ENCODE data around the gene DSP.

Gene DSP

DNA sequence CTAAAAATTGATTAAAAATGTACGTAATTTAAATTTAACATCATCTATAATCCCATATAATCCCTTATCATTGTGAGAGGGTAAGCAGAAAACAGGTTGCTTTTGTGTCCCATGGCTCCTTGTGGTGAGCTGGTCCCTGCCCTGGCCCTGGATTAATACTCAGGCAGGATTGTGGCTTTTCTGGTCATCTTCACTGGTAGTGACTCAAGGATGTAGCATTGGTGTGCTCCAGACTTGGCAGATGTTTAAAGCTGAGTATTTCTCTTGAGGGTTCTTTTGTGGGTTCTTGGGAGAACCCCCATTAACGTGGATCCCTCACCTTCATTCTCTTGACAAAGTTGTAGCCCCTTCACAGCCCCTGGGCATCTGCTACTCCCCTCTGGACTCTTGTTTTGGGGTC lies 87.8 kb downstream of the DSP start:
- no peak overlapping the region for H3K27ac ChIP-seq (ENCODE audit: low read length)
- H3K36me3 ChIP-seq (ENCODE audit: control insufficient read depth in 2 of 2, insufficient read depth in 2 of 2, low read length in 2 of 2): no peaks in the 10 kb centered on the region
- H3K4me3 ChIP-seq (ENCODE audit: low read length in 2 of 2): no peak overlapping the region
- no peaks in the 10 kb centered on the region for H3K4me1 ChIP-seq (ENCODE audit: control insufficient read depth, insufficient read depth, low read length)
- no peaks in the 10 kb centered on the region for H3K27me3 ChIP-seq (ENCODE audit: control insufficient read depth in 1 of 2, insufficient read depth in 2 of 2, low read length in 2 of 2)
- H3K9me3 ChIP-seq (ENCODE audit: control insufficient read depth in 2 of 2, low read length in 2 of 2): no peaks in the 10 kb centered on the region
- H3K9ac ChIP-seq (ENCODE audit: low read length in 2 of 2): no peak overlapping the region

GRCh38 chr6:7630792-7631191 lies 89.3 kb downstream of the DSP start:
- Histone ChIP-seq H3K27ac (ENCODE audit: low read length) (no peak overlapping the region), H3K27me3 (ENCODE audit: control insufficient read depth in 1 of 2, insufficient read depth in 2 of 2, low read length in 2 of 2) (peaks cover 0 to 2% of the 10 kb centered on the region in 2 donors), H3K36me3 (ENCODE audit: control insufficient read depth in 2 of 2, insufficient read depth in 2 of 2, low read length in 2 of 2) (no peaks in the 10 kb centered on the region), H3K4me1 (ENCODE audit: control insufficient read depth, insufficient read depth, low read length) (no peaks in the 10 kb centered on the region), H3K9ac (ENCODE audit: low read length in 2 of 2) (no peak overlapping the region), H3K9me3 (ENCODE audit: control insufficient read depth in 2 of 2, low read length in 2 of 2) (peaks cover 0 to 2% of the 10 kb centered on the region in 2 donors), H3K4me3 (ENCODE audit: low read length in 2 of 2) (no peak overlapping the region)

DNA sequence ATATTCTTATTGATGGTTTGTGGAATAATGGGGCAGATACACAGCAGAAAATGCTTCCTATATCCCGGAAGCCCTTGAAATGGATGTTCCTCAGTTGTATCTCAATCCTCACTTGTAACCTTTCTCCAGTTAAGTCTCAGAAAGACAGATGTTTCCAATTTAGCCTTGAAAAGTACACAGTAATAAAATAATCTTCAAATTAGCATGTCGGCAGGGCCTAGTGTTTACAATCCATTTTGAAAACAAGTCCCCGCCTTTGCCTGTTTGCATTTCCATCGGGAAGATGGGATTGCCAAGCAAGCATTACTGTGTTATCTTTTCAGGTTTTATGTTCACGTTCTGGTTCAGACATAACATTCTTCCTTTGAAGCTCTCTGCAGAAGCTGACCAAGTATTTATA lies 90.0 kb downstream of the DSP start:
- no peaks in the 10 kb centered on the region for H3K4me1 ChIP-seq (ENCODE audit: control insufficient read depth, insufficient read depth, low read length)
- H3K36me3 ChIP-seq (ENCODE audit: control insufficient read depth in 2 of 2, insufficient read depth in 2 of 2, low read length in 2 of 2): no peaks in the 10 kb centered on the region
- H3K27me3 ChIP-seq (ENCODE audit: control insufficient read depth in 1 of 2, insufficient read depth in 2 of 2, low read length in 2 of 2): peaks cover 0 to 2% of the 10 kb centered on the region in 2 donors
- H3K9ac ChIP-seq (ENCODE audit: low read length in 2 of 2): no peak overlapping the region
- H3K27ac ChIP-seq (ENCODE audit: low read length): no peak overlapping the region
- H3K9me3 ChIP-seq (ENCODE audit: control insufficient read depth in 2 of 2, low read length in 2 of 2): peaks cover 0 to 2% of the 10 kb centered on the region in 2 donors
- no peak overlapping the region for H3K4me3 ChIP-seq (ENCODE audit: low read length in 2 of 2)

DNA sequence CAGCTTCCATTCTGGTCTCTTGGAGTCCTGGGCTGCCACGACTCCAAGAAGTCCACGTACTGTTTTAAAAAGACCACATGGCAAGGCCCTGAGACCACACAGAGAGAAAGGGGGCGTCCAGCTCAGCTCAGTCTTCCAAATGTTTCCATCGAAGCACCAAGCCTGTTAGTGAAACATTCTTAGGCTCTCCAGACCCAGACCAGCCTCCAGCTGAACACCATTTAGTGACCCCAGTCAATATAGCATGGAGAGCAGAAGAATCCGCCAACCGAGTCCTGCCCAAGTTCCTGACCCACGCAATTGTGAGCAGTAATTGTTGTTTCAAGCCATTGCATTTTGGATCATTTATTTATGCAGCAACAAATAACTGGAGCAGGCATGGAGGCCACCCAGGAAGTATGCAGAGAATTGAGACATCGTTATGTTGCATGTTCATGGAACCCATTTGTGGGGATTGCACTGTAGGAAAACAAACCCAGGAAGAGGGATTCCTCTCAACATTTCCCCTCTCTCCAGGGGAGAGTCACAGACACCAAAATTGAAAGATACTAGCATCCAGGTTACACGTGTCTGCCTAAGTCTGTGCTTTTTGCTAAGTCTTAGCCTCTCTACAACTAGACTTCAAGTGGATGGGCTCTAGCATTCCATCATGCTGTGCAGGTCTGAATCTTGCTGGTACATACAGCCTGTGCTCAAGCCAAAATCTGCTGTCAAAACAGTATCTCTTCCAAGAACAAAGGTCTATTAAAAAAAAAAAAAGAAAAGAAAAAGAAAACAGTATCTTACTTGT lies 91.2 kb downstream of the DSP start:
- H3K9me3 ChIP-seq (ENCODE audit: control insufficient read depth in 2 of 2, low read length in 2 of 2): peaks cover 0 to 2% of the 10 kb centered on the region in 2 donors
- H3K9ac ChIP-seq (ENCODE audit: low read length in 2 of 2): no peak overlapping the region
- peaks cover 0 to 2% of the 10 kb centered on the region in 2 donors for H3K27me3 ChIP-seq (ENCODE audit: control insufficient read depth in 1 of 2, insufficient read depth in 2 of 2, low read length in 2 of 2)
- H3K4me1 ChIP-seq (ENCODE audit: control insufficient read depth, insufficient read depth, low read length): no peaks in the 10 kb centered on the region
- no peaks in the 10 kb centered on the region for H3K36me3 ChIP-seq (ENCODE audit: control insufficient read depth in 2 of 2, insufficient read depth in 2 of 2, low read length in 2 of 2)
- H3K27ac ChIP-seq (ENCODE audit: low read length): no peak overlapping the region
- H3K4me3 ChIP-seq (ENCODE audit: low read length in 2 of 2): no peak overlapping the region

GRCh38 chr6:7633361-7633760 lies 91.9 kb downstream of the DSP start:
- Histone ChIP-seq H3K9ac (ENCODE audit: low read length in 2 of 2) (no peak overlapping the region), H3K4me1 (ENCODE audit: control insufficient read depth, insufficient read depth, low read length) (no peaks in the 10 kb centered on the region), H3K4me3 (ENCODE audit: low read length in 2 of 2) (no peak overlapping the region), H3K27me3 (ENCODE audit: control insufficient read depth in 1 of 2, insufficient read depth in 2 of 2, low read length in 2 of 2) (peaks cover 0 to 2% of the 10 kb centered on the region in 2 donors), H3K36me3 (ENCODE audit: control insufficient read depth in 2 of 2, insufficient read depth in 2 of 2, low read length in 2 of 2) (no peaks in the 10 kb centered on the region), H3K27ac (ENCODE audit: low read length) (no peak overlapping the region), H3K9me3 (ENCODE audit: control insufficient read depth in 2 of 2, low read length in 2 of 2) (peaks cover 0 to 2% of the 10 kb centered on the region in 2 donors)

DNA sequence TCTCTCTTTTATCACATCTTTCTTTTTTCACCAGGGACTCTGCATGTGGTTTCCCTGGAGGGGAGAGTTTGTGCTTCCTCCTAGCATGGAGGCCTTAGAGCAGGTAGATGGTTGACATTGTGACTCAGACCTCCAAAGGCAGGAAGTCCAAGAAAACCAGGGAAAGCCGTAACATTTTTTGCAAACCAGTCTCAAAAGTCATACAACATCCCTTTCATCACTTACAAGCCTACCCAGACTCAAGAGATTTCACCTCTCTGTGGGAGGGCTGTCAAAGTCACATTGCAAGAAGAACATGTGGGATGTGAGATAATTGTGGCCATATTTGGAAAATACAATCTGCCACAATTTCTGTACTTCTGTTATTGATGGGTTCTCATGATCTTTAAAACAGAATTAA lies 94.7 kb downstream of the DSP start:
- no peak overlapping the region for H3K4me3 ChIP-seq (ENCODE audit: low read length in 2 of 2)
- no peaks in the 10 kb centered on the region for H3K36me3 ChIP-seq (ENCODE audit: control insufficient read depth in 2 of 2, insufficient read depth in 2 of 2, low read length in 2 of 2)
- H3K9me3 ChIP-seq (ENCODE audit: control insufficient read depth in 2 of 2, low read length in 2 of 2): peaks cover 0 to 2% of the 10 kb centered on the region in 2 donors
- peaks cover 0 to 2% of the 10 kb centered on the region in 2 donors for H3K27me3 ChIP-seq (ENCODE audit: control insufficient read depth in 1 of 2, insufficient read depth in 2 of 2, low read length in 2 of 2)
- H3K27ac ChIP-seq (ENCODE audit: low read length): no peak overlapping the region
- H3K4me1 ChIP-seq (ENCODE audit: control insufficient read depth, insufficient read depth, low read length): no peaks in the 10 kb centered on the region
- H3K9ac ChIP-seq (ENCODE audit: low read length in 2 of 2): no peak overlapping the region
